Activated CD8-positive, alpha-beta memory T cell treated with anti-CD3 and anti-CD28 coated beads for 36 hours (primary cell): ENCODE data around the gene TUB. TPM values are rescaled to one million over a fixed set of nuclear protein-coding genes. Genes with fewer than 3 reads are reported as not detected.

Source experiments
- CTCF ChIA-PET: fragments of 350-600 bp; sonication (Branson Sonifier 250); formaldehyde crosslinking; loops from one replicate; lab custom pipeline; 2021; ENCODE audit warnings: antibody characterized with exemption; lab: Charles Lee
- POLR2A ChIA-PET: fragments of 350-600 bp; sonication (Branson Sonifier 250); formaldehyde crosslinking; loops from one replicate; lab custom pipeline; 2021; ENCODE audit warnings: antibody characterized with exemption; lab: Charles Lee
- total RNA-seq, 2 experiments: library from RNA; stranded (reverse); gene quantifications; one replicate each; pipeline ENCODE4 v1.2.3, GENCODE V29; 2021

Gene TUB
- total RNA-seq, 2 experiments from 2014 or later, result 0.29 to 0.36 TPM

DNA sequence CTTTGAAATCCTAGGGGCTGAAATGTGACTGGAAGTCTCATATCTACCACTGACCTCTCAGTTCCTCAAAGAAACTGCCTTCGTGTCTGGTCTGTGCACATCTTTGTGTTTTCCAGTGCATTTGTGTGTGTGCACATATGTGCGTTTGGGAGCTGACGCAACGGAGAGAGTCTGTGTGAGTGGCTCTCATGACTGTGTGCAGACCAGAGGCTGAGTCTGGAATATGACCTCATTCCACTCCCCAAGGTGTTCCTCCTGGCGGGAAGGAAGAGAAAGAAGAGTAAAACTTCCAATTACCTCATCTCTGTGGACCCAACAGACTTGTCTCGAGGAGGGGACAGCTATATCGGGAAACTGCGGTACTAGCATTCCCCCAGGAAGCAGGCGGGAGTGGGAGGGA, 16.5 kb downstream of the TUB start:
- CTCF ChIA-PET, result interaction anchor here (0.7 to 3.6 kb wide), 3 partner anchors 64 to 372 kb away, joined by 3 to 41 read pairs (median 3); no protein-coding TSS in a partner anchor
- POLR2A ChIA-PET, result no interaction called here

DNA sequence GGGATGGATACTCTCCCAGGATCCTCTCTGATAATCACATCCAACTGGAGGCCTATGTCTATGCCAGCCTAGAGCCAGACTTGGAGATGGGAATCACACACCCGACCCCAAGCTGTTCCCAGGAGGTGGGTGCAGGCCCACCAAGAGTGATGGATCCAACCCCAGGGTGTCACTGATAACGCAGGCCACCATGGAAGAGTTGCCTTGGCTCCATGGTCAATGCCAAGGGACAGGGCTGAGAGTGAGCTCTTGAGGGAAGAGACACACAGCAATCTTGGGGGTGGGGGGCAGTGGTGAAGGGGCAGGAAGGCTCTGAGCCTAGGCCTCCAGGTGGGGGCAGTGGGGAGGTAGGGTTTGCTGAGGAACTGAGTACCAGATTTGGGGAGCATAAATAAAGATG, 16.9 kb downstream of the TUB start:
- CTCF ChIA-PET, result interaction anchor here (0.7 to 3.6 kb wide), 4 partner anchors 8 to 372 kb away, joined by 3 to 41 read pairs (median 8); no protein-coding TSS in a partner anchor
- POLR2A ChIA-PET, result no interaction called here

DNA sequence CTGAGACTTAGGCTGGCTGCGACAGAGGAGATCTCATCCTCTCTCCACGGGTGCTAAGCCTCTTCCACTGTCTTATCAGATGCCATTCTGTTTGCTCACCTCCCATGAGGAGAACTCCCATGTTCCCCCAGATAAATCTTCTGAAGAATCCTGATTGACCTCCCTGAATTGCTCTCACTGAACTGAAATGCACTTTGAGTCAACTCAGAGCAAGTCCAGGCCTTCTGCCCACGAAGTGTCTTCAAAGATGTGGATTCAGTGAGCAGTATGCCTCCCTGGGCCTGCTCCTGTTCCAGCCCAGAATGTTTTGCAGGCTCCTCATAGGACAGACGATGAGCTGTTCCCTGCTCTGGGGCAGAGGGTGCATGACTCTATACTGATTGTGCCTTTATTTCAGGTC, 17.4 kb downstream of the TUB start:
- POLR2A ChIA-PET, result no interaction called here
- CTCF ChIA-PET, result interaction anchor here (0.7 to 3.6 kb wide), 11 partner anchors 8 to 403 kb away, joined by 3 to 41 read pairs (median 8); no protein-coding TSS in a partner anchor

DNA sequence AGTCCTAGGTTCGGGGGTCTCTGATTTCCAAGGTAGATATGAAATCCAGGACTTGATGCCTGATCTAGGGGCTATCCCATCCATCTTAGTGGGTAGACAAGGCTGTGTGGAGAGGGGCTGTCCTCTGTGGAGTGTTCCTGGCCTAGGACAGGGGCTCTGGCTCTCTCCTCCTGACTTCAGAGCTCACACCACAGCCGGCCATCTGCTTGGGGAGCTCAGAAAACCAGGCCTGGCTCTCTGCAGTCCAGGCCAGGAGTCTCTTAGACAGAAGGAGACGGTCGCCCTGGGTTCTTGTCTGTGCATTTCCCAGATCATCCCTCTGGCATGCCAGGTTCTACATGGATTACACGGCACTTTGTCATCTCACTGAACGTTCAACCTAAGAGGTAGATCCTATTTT, 17.9 kb downstream of the TUB start:
- POLR2A ChIA-PET, result interaction anchor here (1.1 kb wide), 1 partner anchor 92 kb away, joined by 6 read pairs; no protein-coding TSS in a partner anchor
- CTCF ChIA-PET, result interaction anchor here (0.8 to 3.6 kb wide), 19 partner anchors 9 to 404 kb away, joined by 3 to 41 read pairs (median 4); no protein-coding TSS in a partner anchor

DNA sequence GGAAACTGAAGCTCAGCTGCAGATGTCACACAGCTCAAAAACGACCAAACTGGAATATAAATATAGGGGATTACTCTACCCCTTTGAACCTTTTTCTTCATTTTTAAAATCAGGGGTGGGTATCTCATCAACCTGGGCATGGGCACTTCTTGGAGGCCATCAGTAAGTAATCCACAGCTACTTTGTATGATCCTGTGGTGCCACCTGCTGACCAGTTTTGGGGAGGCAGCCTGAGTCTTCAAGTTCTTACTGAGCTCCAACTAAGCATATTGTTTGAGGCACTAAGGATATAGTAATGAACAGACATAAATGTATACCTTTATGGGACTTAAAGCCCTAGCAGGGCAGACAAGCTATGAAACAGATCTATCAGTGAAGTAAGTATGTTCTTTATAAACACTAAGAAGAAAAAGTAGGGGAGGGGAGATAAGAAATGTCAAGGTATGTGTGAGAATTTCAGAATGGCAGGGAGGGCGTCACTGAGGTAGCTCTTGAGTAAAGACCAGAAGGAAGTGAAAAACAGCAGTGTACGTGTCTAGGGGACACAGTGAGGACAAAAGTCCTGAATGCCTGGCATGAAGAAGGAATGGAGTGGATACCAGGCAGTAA, 18.4 kb downstream of the TUB start:
- ChIA-PET POLR2A (interaction anchor here (1.1 kb wide), 1 partner anchor 93 kb away, joined by 6 read pairs; no protein-coding TSS in a partner anchor), CTCF (interaction anchor here (0.6 to 3.6 kb wide), 20 partner anchors 8 to 404 kb away, joined by 3 to 41 read pairs (median 4); no protein-coding TSS in a partner anchor)

DNA sequence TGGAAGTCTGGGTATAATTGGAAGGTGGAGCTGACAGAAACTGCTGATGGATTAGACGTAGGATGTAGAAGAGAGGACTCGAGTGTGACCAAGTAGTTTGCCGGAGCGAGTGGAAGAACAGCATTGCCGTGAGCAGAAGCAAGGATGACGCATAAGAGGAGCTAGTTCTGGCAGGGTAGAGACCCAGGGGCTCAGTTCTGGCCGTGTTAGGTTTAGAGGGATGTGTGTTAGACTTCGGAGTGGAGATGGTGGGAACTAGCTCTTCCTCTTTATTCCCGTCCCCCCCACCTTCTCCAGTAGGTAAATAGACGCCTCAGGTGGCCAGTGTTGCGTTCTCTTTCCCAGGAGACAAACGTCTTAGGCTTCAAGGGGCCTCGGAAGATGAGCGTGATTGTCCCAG, 19.1 kb downstream of the TUB start:
- CTCF ChIA-PET, result interaction anchor here (1.0 to 3.6 kb wide), 11 partner anchors 8 to 208 kb away, joined by 3 to 41 read pairs (median 6); no protein-coding TSS in a partner anchor

DNA sequence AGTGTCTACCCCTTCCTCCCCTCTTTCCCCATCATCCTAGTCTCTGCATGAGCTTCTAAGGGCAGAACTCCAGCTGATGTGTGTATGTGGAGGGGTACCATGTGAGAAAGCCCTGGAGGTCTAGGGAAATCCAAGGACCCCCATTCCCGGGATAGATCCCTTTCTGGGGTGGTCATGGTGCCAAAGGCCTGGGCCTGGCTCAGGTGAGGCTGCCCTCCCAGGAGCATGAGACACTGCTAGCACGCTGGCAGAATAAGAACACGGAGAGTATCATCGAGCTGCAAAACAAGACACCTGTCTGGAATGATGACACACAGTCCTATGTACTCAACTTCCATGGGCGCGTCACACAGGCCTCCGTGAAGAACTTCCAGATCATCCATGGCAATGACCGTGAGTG, 19.6 kb downstream of the TUB start:
- CTCF ChIA-PET, result interaction anchor here (1.0 to 3.6 kb wide), 7 partner anchors 7 to 97 kb away, joined by 3 to 41 read pairs (median 8); no protein-coding TSS in a partner anchor

More for the DNA sequence above, 19.1 kb downstream of the TUB start:
- POLR2A ChIA-PET, result no interaction called here

DNA sequence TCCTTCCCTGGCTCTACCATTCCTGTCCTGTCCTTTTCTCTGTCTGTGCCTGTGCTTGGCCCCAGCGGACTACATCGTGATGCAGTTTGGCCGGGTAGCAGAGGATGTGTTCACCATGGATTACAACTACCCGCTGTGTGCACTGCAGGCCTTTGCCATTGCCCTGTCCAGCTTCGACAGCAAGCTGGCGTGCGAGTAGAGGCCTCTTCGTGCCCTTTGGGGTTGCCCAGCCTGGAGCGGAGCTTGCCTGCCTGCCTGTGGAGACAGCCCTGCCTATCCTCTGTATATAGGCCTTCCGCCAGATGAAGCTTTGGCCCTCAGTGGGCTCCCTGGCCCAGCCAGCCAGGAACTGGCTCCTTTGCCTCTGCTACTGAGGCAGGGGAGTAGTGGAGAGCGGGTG, 20.4 kb downstream of the TUB start:
- POLR2A ChIA-PET, result no interaction called here
- CTCF ChIA-PET, result interaction anchor here (1.0 to 3.0 kb wide), 3 partner anchors 11 to 95 kb away, joined by 3 to 23 read pairs (median 7); no protein-coding TSS in a partner anchor

More for the DNA sequence above, 19.6 kb downstream of the TUB start:
- POLR2A ChIA-PET, result no interaction called here

DNA sequence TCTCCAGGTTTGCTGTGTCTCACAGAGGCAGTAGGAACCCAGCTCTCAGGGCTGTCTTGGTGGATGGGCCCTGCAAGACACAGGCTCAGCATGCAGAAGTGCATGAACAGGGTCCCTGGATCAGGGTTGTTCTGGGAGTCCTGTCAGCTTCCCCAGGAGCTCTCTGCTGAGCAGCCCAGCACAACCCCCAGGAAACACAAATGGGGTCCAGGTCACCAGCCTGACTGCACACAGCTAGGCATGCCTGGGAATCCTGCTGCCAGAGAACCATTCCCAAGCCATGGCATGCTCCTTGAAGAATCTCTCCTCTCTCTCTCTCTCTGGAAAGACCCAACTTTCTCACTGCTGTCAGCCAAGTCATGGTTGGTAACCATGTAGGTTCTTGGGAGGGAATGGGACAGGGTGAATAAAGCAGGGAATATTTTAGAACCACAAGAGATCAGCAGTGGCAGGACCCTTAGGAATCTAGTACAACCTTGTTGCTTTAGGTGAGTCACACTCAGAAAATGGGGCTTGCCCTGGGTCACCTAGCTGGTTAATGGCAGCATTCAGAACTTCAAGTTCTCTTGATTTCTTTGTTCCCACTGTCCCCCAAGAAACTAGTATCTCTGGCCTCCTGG, 21.4 kb downstream of the TUB start:
- ChIA-PET CTCF (interaction anchor here (1.6 kb wide), 1 partner anchor 69 kb away, joined by 7 read pairs; no protein-coding TSS in a partner anchor), POLR2A (no interaction called here)

DNA sequence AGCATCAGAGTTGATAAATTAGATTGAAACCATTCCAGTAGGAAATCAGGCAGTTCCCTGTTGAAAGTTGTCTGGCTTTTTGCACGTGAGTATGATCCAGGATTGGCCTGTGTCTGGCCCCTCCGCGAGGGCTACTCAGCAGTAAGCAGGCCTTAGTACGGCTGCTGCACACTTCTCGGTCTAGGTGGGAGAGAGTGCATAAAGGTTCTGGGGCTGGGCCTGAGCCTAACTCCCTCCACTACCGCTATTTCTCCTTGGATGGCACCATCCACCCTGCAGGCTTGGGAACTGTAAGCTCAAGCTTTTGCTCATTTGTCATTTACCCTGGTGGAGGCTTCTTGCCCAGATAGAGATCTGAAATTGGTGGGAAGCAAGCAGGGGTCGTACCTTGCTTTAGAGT, 22.0 kb downstream of the TUB start:
- POLR2A ChIA-PET, result no interaction called here
- CTCF ChIA-PET, result interaction anchor here (1.6 kb wide), 1 partner anchor 70 kb away, joined by 7 read pairs; no protein-coding TSS in a partner anchor

DNA sequence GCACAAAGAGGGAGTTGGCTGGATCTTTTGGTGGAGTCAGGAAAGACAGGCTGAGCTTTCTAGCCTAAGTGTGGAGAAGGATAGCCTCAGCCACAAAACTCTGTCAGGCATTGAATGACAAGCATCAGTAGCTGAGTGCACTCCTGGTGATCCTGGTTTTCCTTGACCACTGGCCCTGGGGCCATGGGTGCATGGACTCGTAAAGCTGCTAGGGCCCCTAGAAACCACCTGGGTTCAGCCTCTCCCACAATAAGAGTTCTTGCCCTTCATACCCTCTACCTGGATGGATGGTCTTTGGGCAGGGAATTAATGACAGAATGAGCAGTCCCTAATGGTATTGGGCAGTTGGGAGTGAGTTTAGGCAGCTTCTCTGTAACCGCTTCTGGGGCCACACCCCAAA, 22.9 kb downstream of the TUB start:
- ChIA-PET POLR2A (no interaction called here), CTCF (interaction anchor here (0.9 kb wide), 1 partner anchor 12 kb away, joined by 3 read pairs; no protein-coding TSS in a partner anchor)

DNA sequence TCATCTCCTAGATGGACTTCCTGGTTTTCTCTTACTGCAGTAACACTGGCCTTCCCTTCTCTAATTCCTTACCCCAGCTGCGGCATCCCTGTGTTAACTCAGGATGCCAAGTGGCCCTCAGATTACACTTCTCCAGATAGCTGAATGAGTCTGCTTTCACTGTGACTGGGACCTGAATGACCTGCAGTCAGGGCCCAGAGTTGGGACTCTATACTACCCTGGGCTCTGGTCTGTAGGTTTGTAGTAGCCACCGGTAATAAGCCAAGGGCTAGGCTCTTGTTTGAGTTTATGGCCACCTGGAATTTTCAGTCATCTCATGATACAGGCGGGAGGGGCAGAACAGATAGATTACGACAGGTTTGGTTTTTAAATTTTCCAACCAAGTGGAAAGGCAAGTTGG, 24.1 kb downstream of the TUB start:
- ChIA-PET CTCF (interaction anchor here (0.8 kb wide), 1 partner anchor 87 kb away, joined by 3 read pairs; no protein-coding TSS in a partner anchor), POLR2A (no interaction called here)

DNA sequence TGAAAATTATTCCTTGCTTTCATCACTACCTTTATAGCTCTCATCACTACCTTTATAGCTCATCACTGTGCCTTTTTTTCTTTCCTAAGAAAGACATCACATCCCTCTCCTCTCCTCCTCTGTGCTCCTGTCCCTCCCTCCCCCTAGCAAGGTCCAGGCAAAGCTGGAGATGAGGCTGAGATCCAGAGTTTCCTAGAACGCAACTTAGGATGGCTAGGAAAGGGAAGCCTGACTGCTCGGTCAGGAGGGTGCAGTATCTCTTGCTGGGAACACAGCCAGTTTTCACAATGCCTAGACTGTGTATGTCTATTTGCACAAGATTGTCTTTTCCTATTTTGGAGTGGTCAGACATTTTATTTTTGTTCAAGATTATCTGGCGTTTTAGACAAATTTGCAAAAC, 24.7 kb downstream of the TUB start:
- POLR2A ChIA-PET, result no interaction called here
- CTCF ChIA-PET, result interaction anchor here (0.8 kb wide), 1 partner anchor 88 kb away, joined by 3 read pairs; no protein-coding TSS in a partner anchor

DNA sequence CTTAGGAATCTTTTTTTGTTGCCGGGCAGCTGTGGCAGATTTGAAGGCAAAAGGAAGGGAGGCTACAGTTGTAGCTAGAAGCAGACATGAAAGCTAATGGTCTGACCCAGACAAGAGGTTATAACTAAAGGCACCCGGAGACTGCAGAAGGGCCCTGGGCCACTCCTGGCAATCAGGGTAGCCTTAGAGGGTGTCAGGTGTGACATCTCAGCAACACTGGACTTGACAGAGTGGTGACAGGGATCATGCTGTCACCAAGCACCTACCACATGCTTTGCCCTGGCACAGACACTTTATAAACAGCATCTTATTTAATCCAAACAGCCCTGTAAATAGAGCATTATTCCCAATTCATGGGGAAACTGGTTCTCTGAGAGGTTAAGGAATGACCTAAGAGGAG, 25.7 kb downstream of the TUB start:
- CTCF ChIA-PET, result no interaction called here

DNA sequence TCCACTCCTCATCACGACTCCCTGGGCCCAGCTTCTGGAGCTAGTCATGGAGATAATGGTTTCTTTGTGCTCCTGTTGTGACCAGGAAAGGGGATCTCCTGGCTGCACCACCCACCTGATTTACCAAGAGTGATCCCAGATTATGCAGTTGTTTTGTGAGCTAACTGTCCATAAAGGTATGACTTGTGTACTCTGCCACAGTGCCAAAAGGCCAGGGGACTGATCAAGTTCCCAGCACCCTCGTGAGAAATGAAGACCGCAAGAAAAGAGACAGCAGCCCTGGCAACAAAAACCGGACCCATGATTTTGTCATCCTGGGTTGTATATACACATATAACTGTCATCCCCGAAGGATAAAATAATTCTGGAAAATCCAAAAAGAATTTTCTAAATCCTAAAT, 26.6 kb downstream of the TUB start:
- POLR2A ChIA-PET, result no interaction called here
- CTCF ChIA-PET, result interaction anchor here (0.6 to 1.6 kb wide), 2 partner anchors 8 to 298 kb away, joined by 4 to 5 read pairs; no protein-coding TSS in a partner anchor

More for the DNA sequence above, 25.7 kb downstream of the TUB start:
- POLR2A ChIA-PET, result no interaction called here

DNA sequence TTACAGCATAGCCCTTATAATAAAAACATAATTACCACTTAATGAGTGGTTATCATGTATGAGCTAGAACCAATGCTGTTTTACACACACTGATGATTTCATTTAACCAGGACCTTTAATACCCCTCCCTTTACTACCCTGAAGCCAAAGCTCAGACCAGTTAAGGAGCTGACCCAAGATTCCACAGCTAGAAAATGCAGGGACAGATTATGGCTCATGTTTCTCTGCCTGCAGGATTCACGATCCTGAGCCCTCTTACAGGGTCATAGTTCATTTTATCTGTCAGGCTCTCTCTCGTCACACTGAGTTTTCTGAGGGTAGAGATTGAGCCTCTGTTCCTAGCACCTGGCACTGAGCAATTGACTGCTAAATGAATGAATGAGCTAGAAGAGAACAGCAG, 27.4 kb downstream of the TUB start:
- CTCF ChIA-PET, result interaction anchor here (0.6 to 1.6 kb wide), 3 partner anchors 9 to 297 kb away, joined by 4 to 5 read pairs (median 4); no protein-coding TSS in a partner anchor
- POLR2A ChIA-PET, result no interaction called here

DNA sequence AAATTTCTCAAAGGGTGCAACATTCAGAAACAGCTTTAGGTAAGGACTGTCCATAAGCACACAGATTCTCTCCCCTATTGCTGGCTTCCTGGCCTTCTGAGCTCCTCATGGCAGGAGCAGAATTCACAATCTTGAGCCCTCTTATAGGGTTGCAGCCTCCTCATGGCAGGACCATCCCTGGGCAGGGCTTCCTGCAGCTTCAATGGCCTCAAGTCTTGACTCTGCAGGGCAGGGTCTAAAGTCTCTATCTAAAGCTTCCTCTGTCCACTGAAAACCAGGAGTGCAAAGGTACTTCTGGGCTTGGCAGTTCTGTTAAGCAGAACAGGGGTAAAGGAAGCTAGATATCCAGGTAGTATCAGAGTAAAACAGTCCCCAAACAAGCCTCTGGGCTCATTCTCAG, 28.7 kb downstream of the TUB start:
- ChIA-PET CTCF (interaction anchor here (1.2 to 2.2 kb wide), 2 partner anchors 10 to 76 kb away, joined by 4 to 9 read pairs; no protein-coding TSS in a partner anchor), POLR2A (no interaction called here)

DNA sequence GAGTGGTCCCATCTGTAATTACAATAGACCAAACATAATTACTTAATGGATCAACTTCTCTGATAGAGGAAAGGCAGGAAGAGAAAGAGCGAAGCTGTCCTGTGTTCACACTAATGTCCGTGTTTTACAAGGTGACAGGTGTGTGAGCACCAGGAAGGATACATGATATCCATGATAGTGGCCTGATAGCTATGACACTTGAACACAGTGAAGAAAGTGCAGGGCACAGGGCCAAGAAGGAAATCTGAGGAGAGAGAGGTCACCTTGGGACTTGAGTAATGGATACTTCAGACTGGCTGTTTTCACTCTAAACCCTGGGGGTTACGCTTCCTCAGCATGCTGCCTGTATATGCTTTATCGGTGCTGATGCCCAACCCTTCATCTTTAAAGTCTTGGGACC, 29.4 kb downstream of the TUB start:
- CTCF ChIA-PET, result interaction anchor here (2.2 kb wide), 1 partner anchor 11 kb away, joined by 9 read pairs; no protein-coding TSS in a partner anchor

DNA sequence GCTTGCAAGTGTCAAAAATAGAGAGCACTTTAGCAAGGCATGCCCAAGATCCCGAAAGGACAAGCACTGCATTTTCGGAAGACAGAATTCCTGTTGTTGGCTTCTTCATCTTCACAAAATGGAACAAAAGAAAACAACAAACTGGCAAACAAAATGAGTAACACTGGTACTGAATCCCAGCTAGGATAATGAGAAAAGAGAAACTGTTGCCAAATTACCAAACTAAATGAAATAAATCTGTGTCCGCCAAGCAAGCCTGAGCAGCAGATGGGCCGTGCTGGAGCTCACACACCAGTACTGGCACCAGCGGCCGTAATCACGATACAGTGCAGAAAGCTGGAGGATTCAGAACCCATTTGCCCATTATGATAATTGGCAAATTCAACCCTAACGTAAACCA, 30.6 kb downstream of the TUB start:
- ChIA-PET POLR2A (no interaction called here), CTCF (no interaction called here)

More for the DNA sequence above, 29.4 kb downstream of the TUB start:
- POLR2A ChIA-PET, result no interaction called here
